Mucosa of descending colon (tissue), 3 donors: ENCODE data around the gene CD101. TPM values are rescaled to one million over a fixed set of nuclear protein-coding genes. Genes with fewer than 3 reads are reported as not detected.

Source experiments
- ATAC-seq: fragments of 200-7000 bp; cut with Tn5 transposase; one replicate; pipeline ENCODE4 v1.9.1; 2020; ENCODE audit warnings: mild to moderate bottlenecking, moderate library complexity
- DNase-seq, 3 donors: peaks; one replicate each; pipeline ENCODE4 v3.0.0-alpha.2; 2020
- H3K36me3 ChIP-seq: fragments of 200-600 bp; one replicate; pipeline ENCODE4 v1.8.0; 2021; ENCODE audit warnings: low read depth, mild to moderate bottlenecking
- H3K4me1 ChIP-seq: fragments of 200-600 bp; one replicate; pipeline ENCODE4 v1.8.0; 2021; ENCODE audit warnings: low read depth, mild to moderate bottlenecking
- H3K4me3 ChIP-seq: fragments of 200-600 bp; one replicate; pipeline ENCODE4 v1.8.0; 2021; ENCODE audit warnings: mild to moderate bottlenecking
- H3K9me3 ChIP-seq: fragments of 200-600 bp; one replicate; pipeline ENCODE4 v1.8.0; 2021; ENCODE audit warnings: mild to moderate bottlenecking
- intact Hi-C, 2 donors: fragments of 100-400 bp; cut with DNase I in 1 of 2; cut with micrococcal nuclease in 1 of 2; formaldehyde crosslinking; loops; one replicate each; pipeline versions ENCODE4 v1.11.0 to v1.11.1; 2022; cut with DNase I, micrococcal nuclease
- total RNA-seq, 3 donors: library from RNA; stranded (reverse); fragmentation: NEBNext Ultra II Directional in 2 of 3; extraction: Animal tissue kit (Norgen Biotek cat#: 25700) in 2 of 3; gene quantifications; one replicate each; pipeline versions ENCODE4 v1.2.1 to v1.2.4, GENCODE V29; 2021 to 2023
- TF ChIP-seq, protein P1 (sequence below): fragments of 200-600 bp; IDR thresholded peaks from one replicate; pipeline ENCODE4 v1.8.0; 2022; ENCODE audit warnings: antibody characterized with exemption, mild to moderate bottlenecking
- donor health status: DM: no; HTN: no; CAD: no; lungs with moderate emphysema.
- donor health status: DM: no; HTN: no; CAD: no.
- donor health status: DM: no; HTN: yes; CAD: no.

Gene CD101
- total RNA-seq, 3 donors from 2014 or later, result 4.6 to 6.1 (median 4.7) TPM

DNA sequence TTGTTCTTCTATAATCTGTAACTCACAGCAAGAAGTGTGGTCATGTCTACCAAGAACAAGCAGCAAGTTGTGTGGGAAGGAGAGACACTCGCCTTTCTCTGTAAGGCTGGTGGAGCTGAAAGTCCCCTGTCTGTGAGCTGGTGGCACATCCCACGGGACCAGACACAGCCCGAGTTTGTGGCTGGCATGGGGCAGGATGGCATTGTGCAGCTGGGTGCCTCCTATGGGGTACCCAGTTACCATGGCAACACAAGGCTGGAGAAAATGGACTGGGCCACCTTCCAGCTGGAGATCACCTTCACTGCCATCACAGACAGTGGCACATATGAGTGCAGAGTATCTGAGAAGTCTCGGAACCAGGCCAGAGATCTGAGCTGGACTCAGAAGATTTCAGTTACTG, 15.5 kb downstream of the CD101 start:
- no peak for ATAC-seq
- H3K9me3 ChIP-seq, result no peaks in the 10 kb centered on the region

GRCh38 chr1:117017648-117018047, 16.1 kb downstream of the CD101 start:
- intact Hi-C loops, result no loop called here

More for the DNA sequence above, 15.5 kb downstream of the CD101 start:
- TF ChIP-seq, protein P1, sequence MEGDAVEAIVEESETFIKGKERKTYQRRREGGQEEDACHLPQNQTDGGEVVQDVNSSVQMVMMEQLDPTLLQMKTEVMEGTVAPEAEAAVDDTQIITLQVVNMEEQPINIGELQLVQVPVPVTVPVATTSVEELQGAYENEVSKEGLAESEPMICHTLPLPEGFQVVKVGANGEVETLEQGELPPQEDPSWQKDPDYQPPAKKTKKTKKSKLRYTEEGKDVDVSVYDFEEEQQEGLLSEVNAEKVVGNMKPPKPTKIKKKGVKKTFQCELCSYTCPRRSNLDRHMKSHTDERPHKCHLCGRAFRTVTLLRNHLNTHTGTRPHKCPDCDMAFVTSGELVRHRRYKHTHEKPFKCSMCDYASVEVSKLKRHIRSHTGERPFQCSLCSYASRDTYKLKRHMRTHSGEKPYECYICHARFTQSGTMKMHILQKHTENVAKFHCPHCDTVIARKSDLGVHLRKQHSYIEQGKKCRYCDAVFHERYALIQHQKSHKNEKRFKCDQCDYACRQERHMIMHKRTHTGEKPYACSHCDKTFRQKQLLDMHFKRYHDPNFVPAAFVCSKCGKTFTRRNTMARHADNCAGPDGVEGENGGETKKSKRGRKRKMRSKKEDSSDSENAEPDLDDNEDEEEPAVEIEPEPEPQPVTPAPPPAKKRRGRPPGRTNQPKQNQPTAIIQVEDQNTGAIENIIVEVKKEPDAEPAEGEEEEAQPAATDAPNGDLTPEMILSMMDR, result no peak
- H3K36me3 ChIP-seq, result no peaks in the 10 kb centered on the region
- no peak overlapping the region for H3K4me3 ChIP-seq
- H3K4me1 ChIP-seq, result no peaks in the 10 kb centered on the region
- DNase-seq, result no peak
- intact Hi-C loops, result no loop called here

DNA sequence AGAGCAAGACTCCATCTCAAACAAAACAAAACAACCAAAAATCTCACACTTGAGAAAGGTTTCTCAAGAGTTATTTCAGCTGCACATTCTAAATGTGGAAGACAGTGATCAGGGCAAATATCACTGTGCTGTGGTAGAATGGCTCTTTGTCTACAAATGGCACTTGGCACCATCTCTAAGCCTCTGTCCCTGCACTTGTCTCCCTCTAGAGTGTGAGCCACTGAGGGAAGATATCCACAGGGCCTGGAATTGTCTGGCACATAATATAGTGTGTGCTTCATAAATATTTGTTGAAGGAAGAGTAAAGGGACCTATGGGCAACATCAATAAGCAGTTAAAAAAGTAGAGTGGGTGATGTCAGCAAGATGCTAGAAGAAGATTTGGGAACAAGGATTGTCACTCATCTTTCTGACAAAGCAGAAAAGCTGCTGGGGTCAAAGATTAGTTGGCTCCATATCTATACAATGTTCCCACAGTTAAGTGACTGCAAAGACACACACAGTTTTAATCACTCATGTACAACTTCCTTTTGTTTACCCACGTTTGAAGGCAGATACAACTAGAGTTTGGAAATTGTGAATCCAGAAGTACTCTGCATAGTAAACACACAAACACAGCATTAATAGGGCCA, 19.1 kb downstream of the CD101 start:
- Histone ChIP-seq H3K9me3 (no peaks in the 10 kb centered on the region), H3K36me3 (no peaks in the 10 kb centered on the region), H3K4me1 (no peaks in the 10 kb centered on the region), H3K4me3 (no peak overlapping the region)
- ATAC-seq, result no peak
- TF ChIP-seq, protein P1, result no peak
- no peak for DNase-seq
- intact Hi-C loops, result no loop called here

More at GRCh38 chr1:117017648-117018047, 16.1 kb downstream of the CD101 start:
- TF ChIP-seq, protein P1, result no peak
- H3K4me1 ChIP-seq, result no peaks in the 10 kb centered on the region
- no peak for ATAC-seq
- H3K9me3 ChIP-seq, result no peaks in the 10 kb centered on the region
- H3K36me3 ChIP-seq, result no peaks in the 10 kb centered on the region
- DNase-seq, result no peak
- no peak overlapping the region for H3K4me3 ChIP-seq

DNA sequence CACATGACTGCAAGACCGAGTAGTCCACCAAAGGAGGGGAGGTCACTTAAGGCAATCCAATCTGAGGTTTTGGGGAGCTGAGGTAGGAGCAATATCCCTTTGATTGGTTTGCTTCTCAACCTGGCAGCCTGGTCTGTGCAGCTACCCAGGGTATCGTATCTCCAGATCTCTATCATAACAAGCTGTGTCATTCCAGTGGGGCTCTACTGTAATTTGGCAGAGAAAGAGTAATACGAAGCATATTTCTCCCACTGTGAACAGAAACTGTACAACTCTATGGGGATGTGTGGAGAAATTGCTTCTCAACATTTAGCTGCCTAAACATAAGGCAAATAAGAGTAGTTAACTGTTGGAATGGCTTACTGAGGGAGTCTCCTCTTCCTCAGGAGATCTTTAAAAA, 20.6 kb downstream of the CD101 start:
- TF ChIP-seq, protein P1, result no peak
- no peaks in the 10 kb centered on the region for H3K36me3 ChIP-seq
- H3K4me3 ChIP-seq, result no peak overlapping the region
- intact Hi-C loops, result no loop called here
- H3K9me3 ChIP-seq, result no peaks in the 10 kb centered on the region
- no peaks in the 10 kb centered on the region for H3K4me1 ChIP-seq
- DNase-seq (no peak), ATAC-seq (no peak)

- TF ChIP-seq, protein P1, result no peak
- intact Hi-C loops, result no loop called here
- Histone ChIP-seq H3K36me3 (no peaks in the 10 kb centered on the region), H3K4me1 (no peaks in the 10 kb centered on the region), H3K4me3 (no peak overlapping the region), H3K9me3 (no peaks in the 10 kb centered on the region)
- ATAC-seq (no peak), DNase-seq (no peak)
Measured at GRCh38 chr1:117025568-117025967, 24.0 kb downstream of the CD101 start.

DNA sequence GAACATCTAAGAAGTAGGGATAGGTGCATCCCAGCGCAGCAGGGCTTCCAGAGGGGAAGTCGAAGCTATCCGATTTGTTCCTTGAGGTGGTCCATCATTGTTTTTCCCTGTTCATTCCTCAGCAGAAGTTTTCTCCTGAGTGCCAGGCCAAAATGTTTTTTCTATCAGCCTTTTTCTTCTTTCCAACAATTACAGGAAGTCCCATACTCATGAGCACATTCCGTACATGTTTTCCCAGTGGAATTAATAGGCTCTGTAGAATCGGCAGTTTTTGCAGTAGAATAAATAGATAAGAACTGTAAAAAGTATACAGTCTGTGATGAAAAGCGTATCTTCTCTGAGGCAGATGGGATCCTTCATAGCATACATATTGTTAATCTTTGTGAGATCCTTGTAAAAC, 24.8 kb downstream of the CD101 start:
- ATAC-seq (no peak), DNase-seq (no peak)
- H3K4me1 ChIP-seq, result no peaks in the 10 kb centered on the region
- no peaks in the 10 kb centered on the region for H3K36me3 ChIP-seq
- TF ChIP-seq, protein P1, result no peak
- no peaks in the 10 kb centered on the region for H3K9me3 ChIP-seq
- no peak overlapping the region for H3K4me3 ChIP-seq
- intact Hi-C loops, result no loop called here
